ENCODE data around the gene KDM4E. TPM values are rescaled to one million over a fixed set of nuclear protein-coding genes. Genes with fewer than 3 reads are reported as not detected.

The KDM4E gene
- total RNA-seq, 3 donors from 2014 or later = not detected

DNA sequence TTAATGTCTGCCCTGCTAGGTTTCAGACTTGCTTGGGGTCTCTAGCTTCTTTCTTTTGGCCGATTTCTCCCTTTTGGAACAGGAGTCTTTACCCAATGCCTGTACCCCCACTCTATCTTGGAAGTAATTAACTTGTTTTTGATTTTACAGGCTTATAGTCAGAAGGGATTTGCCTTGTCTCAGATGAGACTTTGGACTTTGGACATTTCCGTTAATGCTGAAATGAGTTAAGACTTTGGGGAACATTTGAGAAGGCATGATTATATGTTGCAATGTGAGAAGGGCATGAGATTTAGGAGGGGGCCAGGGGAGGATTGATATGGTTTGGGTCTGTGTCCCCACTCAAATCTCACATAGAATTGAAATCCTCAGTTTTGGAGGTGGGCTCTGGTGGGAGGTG lies 29.3 kb downstream of the KDM4E start:
- intact Hi-C loops (cut with DNase I; ENCODE audit: low total_unique reads) = no loop called here
- no peak overlapping the region for H3K27ac ChIP-seq
- TF ChIP-seq, protein P1, sequence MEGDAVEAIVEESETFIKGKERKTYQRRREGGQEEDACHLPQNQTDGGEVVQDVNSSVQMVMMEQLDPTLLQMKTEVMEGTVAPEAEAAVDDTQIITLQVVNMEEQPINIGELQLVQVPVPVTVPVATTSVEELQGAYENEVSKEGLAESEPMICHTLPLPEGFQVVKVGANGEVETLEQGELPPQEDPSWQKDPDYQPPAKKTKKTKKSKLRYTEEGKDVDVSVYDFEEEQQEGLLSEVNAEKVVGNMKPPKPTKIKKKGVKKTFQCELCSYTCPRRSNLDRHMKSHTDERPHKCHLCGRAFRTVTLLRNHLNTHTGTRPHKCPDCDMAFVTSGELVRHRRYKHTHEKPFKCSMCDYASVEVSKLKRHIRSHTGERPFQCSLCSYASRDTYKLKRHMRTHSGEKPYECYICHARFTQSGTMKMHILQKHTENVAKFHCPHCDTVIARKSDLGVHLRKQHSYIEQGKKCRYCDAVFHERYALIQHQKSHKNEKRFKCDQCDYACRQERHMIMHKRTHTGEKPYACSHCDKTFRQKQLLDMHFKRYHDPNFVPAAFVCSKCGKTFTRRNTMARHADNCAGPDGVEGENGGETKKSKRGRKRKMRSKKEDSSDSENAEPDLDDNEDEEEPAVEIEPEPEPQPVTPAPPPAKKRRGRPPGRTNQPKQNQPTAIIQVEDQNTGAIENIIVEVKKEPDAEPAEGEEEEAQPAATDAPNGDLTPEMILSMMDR (IDR thresholded peaks at IDR 0.05) = no peak
- no peak for TF ChIP-seq POLR2A (IDR thresholded peaks at IDR 0.05)
- no peak for TF ChIP-seq POLR2AphosphoS5 (IDR thresholded peaks at IDR 0.05)
- H3K27me3 ChIP-seq = peaks cover 0 to 7% of the 10 kb centered on the region in 2 donors
- H3K36me3 ChIP-seq = no peaks in the 10 kb centered on the region
- no peaks in the 10 kb centered on the region for H3K4me1 ChIP-seq
- no peak for DNase-seq (ENCODE audit: low spot score in 2 of 2)
- H3K4me3 ChIP-seq = no peak overlapping the region
- H3K9me3 ChIP-seq = no peaks in the 10 kb centered on the region

GRCh38 chr11:95055283-95055897 lies 30.3 kb downstream of the KDM4E start:
- no peak overlapping the region for H3K27ac ChIP-seq
- H3K27me3 ChIP-seq = peaks cover 0 to 7% of the 10 kb centered on the region in 2 donors
- no peak for DNase-seq (ENCODE audit: low spot score in 2 of 2)
- H3K4me3 ChIP-seq = no peak overlapping the region
- no peaks in the 10 kb centered on the region for H3K4me1 ChIP-seq
- no peaks in the 10 kb centered on the region for H3K9me3 ChIP-seq
- no peak for TF ChIP-seq POLR2AphosphoS5 (IDR thresholded peaks at IDR 0.05)
- TF ChIP-seq, protein P1 (IDR thresholded peaks at IDR 0.05) = no peak
- no peak for TF ChIP-seq POLR2A (IDR thresholded peaks at IDR 0.05)
- H3K36me3 ChIP-seq = no peaks in the 10 kb centered on the region
- intact Hi-C loops (cut with DNase I; ENCODE audit: low total_unique reads) = no loop called here

- no peak overlapping the region for H3K4me3 ChIP-seq
- peaks cover 0 to 7% of the 10 kb centered on the region in 2 donors for H3K27me3 ChIP-seq
- no peaks in the 10 kb centered on the region for H3K4me1 ChIP-seq
- no peaks in the 10 kb centered on the region for H3K36me3 ChIP-seq
- TF ChIP-seq, protein P1 (IDR thresholded peaks at IDR 0.05) = no peak
- no peak for TF ChIP-seq POLR2A (IDR thresholded peaks at IDR 0.05)
- no peak for TF ChIP-seq POLR2AphosphoS5 (IDR thresholded peaks at IDR 0.05)
- DNase-seq (ENCODE audit: low spot score in 2 of 2) = no peak
- intact Hi-C loops (cut with DNase I; ENCODE audit: low total_unique reads) = no loop called here
- H3K27ac ChIP-seq = no peak overlapping the region
- no peaks in the 10 kb centered on the region for H3K9me3 ChIP-seq
Measured at GRCh38 chr11:95057959-95058358, 32.9 kb downstream of the KDM4E start.

- no peak for DNase-seq (ENCODE audit: low spot score in 2 of 2)
- Histone ChIP-seq H3K4me1 (no peaks in the 10 kb centered on the region), H3K27me3 (peaks cover 0 to 6% of the 10 kb centered on the region in 2 donors), H3K4me3 (no peak overlapping the region), H3K36me3 (no peaks in the 10 kb centered on the region), H3K9me3 (no peaks in the 10 kb centered on the region), H3K27ac (no peak overlapping the region)
- TF ChIP-seq POLR2AphosphoS5 (IDR thresholded peaks at IDR 0.05) = no peak
- no peak for TF ChIP-seq POLR2A (IDR thresholded peaks at IDR 0.05)
- TF ChIP-seq, protein P1 (IDR thresholded peaks at IDR 0.05) = no peak
- intact Hi-C loops (cut with DNase I; ENCODE audit: low total_unique reads) = no loop called here
Measured at GRCh38 chr11:95058621-95059020, 33.6 kb downstream of the KDM4E start.

DNA sequence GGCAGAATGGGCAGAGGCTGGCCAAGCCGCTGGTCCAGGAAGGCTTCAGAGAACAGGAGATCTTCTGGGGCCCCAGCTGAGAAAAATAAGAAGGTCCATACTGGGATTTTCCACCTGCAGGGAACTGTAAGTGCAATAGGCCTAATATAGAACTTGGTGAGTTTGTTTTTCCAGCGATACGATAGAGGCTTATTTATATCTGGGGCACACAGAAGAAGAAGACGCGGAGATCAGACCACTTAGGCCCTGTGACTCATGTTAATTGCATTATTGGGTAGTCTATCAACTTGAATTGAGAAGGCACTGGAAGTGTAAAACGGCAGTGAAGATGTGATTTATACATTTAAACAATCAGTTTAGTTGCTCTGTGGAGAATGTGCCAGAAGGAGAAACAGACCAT lies 34.0 kb downstream of the KDM4E start:
- Histone ChIP-seq H3K36me3 (no peaks in the 10 kb centered on the region), H3K27me3 (peaks cover 0 to 2% of the 10 kb centered on the region in 2 donors), H3K4me1 (no peaks in the 10 kb centered on the region), H3K27ac (no peak overlapping the region), H3K9me3 (no peaks in the 10 kb centered on the region), H3K4me3 (no peak overlapping the region)
- intact Hi-C loops (cut with DNase I; ENCODE audit: low total_unique reads) = no loop called here
- no peak for TF ChIP-seq POLR2A (IDR thresholded peaks at IDR 0.05)
- no peak for DNase-seq (ENCODE audit: low spot score in 2 of 2)
